GM10248 (cell line): ENCODE measurements around the gene SLC25A41.
"Not testable (repeated sequence)": the region's sequence is repeated elsewhere in the genome, so short reads cannot be mapped to it uniquely, and the experiment has no call there.

Experiments used
- CTCF ChIA-PET: fragments of 300-600 bp; sonication (Branson Sonifier 250); formaldehyde crosslinking; extraction: SDS; loops from one replicate; lab custom pipeline; 2021; ENCODE audit warnings: antibody characterized with exemption; lab: Yijun Ruan, JAX
- POLR2A ChIA-PET: fragments of 350-650 bp; sonication (Branson Sonifier 250); formaldehyde crosslinking; extraction: SDS; loops from one replicate; lab custom pipeline; 2020; ENCODE audit warnings: antibody characterized with exemption; lab: Yijun Ruan, JAX
- DNase-seq: peaks from one replicate; pipeline ENCODE4 v3.0.0; 2012; ENCODE audit errors: extremely low spot score
- CTCF ChIP-seq: IDR thresholded peaks from 2 replicates; pipeline ENCODE4 v1.5.1; 2012; ENCODE audit warnings: mild to moderate bottlenecking, low read depth; ENCODE audit errors: extremely low read depth, missing control alignments, control extremely low read depth

SLC25A41 gene

GRCh38 chr19:6433165-6433564 is 398 bp downstream of the SLC25A41 start:
- ChIA-PET CTCF (no interaction called here), POLR2A (no interaction called here)
- TF ChIP-seq CTCF = no peak
- no peak for DNase-seq

- DNase-seq = no peak
- ChIA-PET POLR2A (interaction anchor here (0.6 kb wide), 1 partner anchor 61 kb away, joined by 5 read pairs; no protein-coding TSS in a partner anchor), CTCF (no interaction called here)
- no peak for TF ChIP-seq CTCF
Measured at GRCh38 chr19:6431891-6432290, 1.7 kb downstream of the SLC25A41 start.

GRCh38 chr19:6429419-6430221 is 3.9 kb downstream of the SLC25A41 start:
- TF ChIP-seq CTCF = no peak
- ChIA-PET CTCF (interaction anchor here (1.2 kb wide), 1 partner anchor 52 kb away, joined by 3 read pairs; the partner anchor contains the start of gene DENND1C), POLR2A (no interaction called here)
- no peak for DNase-seq

- CTCF ChIA-PET, POLR2A ChIA-PET, DNase-seq: not testable (repeated sequence)
Measured at GRCh38 chr19:6428692-6429418, 4.7 kb downstream of the SLC25A41 start.

GRCh38 chr19:6427131-6427530 is 6.4 kb downstream of the SLC25A41 start:
- ChIA-PET CTCF (interaction anchor here (2.6 kb wide), 1 partner anchor 378 kb away, joined by 6 read pairs; no protein-coding TSS in a partner anchor), POLR2A (no interaction called here)
- TF ChIP-seq CTCF = no peak

GRCh38 chr19:6425732-6426620 is 7.6 kb downstream of the SLC25A41 start:
- POLR2A ChIA-PET = interaction anchor here (0.6 kb wide), 1 partner anchor 156 kb away, joined by 4 read pairs; no protein-coding TSS in a partner anchor
- CTCF ChIA-PET = interaction anchor here (0.9 to 2.6 kb wide), 5 partner anchors 11 to 439 kb away, joined by 3 to 6 read pairs (median 3); no protein-coding TSS in a partner anchor
- no peak for TF ChIP-seq CTCF
- no peak for DNase-seq

More at GRCh38 chr19:6427131-6427530, 6.4 kb downstream of the SLC25A41 start:
- DNase-seq = no peak
